Stimulated activated CD4-positive, alpha-beta T cell treated with anti-CD3 and anti-CD28 coated beads, Interleukin-15, amount 100 ng/mL, for 24 hours (primary cell): ENCODE data around the gene CD86.
"Not testable (repeated sequence)": the region's sequence is repeated elsewhere in the genome, so short reads cannot be mapped to it uniquely, and the experiment has no call there.

ENCODE experiments used
- DNase-seq: peaks from one replicate; pipeline ENCODE4 v3.0.0-alpha.2; 2020

CD86 gene

GRCh38 chr3:122094693-122095092 is 39.5 kb downstream of the CD86 start:
- no peak for DNase-seq

- DNase-seq = no peak
Measured at GRCh38 chr3:122097141-122097540, 42.0 kb downstream of the CD86 start.

GRCh38 chr3:122098611-122099010 is 43.4 kb downstream of the CD86 start:
- DNase-seq = no peak

- no peak for DNase-seq
Measured at GRCh38 chr3:122099255-122099654, 44.1 kb downstream of the CD86 start.

- no peak for DNase-seq
Measured at GRCh38 chr3:122100083-122100482, 44.9 kb downstream of the CD86 start.

- DNase-seq = peak; percentile 44
Measured at GRCh38 chr3:122100591-122101463, 45.7 kb downstream of the CD86 start.

- DNase-seq = no peak
Measured at GRCh38 chr3:122101646-122102045, 46.5 kb downstream of the CD86 start.

GRCh38 chr3:122102191-122102935 is 47.2 kb downstream of the CD86 start:
- DNase-seq = peak; percentile 38

GRCh38 chr3:122103821-122104514 is 48.8 kb downstream of the CD86 start:
- peak; percentile 16 for DNase-seq

- DNase-seq = no peak
Measured at GRCh38 chr3:122104515-122105194, 49.5 kb downstream of the CD86 start.

GRCh38 chr3:122105626-122106025 is 50.5 kb downstream of the CD86 start:
- DNase-seq = no peak

GRCh38 chr3:122107171-122107570 is 52.0 kb downstream of the CD86 start:
- DNase-seq = no peak

- no peak for DNase-seq
Measured at GRCh38 chr3:122111974-122112373, 56.8 kb downstream of the CD86 start.

GRCh38 chr3:122112754-122113153 is 57.6 kb downstream of the CD86 start:
- DNase-seq = no peak

GRCh38 chr3:122123850-122124249 is 68.7 kb downstream of the CD86 start:
- DNase-seq = peak; percentile 18

- DNase-seq = no peak
Measured at GRCh38 chr3:122132949-122133540, 77.9 kb downstream of the CD86 start.

- DNase-seq = peak; percentile 82
Measured at GRCh38 chr3:122146466-122146865, 91.3 kb downstream of the CD86 start.

- no peak for DNase-seq
Measured at GRCh38 chr3:122148941-122149627, 93.9 kb downstream of the CD86 start.

GRCh38 chr3:122151480-122151879 is 96.3 kb downstream of the CD86 start:
- DNase-seq = no peak

GRCh38 chr3:122164983-122165382 is 109.8 kb downstream of the CD86 start:
- DNase-seq = not testable (repeated sequence)

GRCh38 chr3:122167630-122168029 is 112.5 kb downstream of the CD86 start:
- DNase-seq = no peak

GRCh38 chr3:122168044-122168443 is 112.9 kb downstream of the CD86 start:
- DNase-seq = no peak
